ENCODE data around the gene COX19. TPM values are rescaled to one million over a fixed set of nuclear protein-coding genes. Genes with fewer than 3 reads are reported as not detected.

COX19 gene
- total RNA-seq, 1 donor from 2014 or later, result 12.9 TPM

DNA sequence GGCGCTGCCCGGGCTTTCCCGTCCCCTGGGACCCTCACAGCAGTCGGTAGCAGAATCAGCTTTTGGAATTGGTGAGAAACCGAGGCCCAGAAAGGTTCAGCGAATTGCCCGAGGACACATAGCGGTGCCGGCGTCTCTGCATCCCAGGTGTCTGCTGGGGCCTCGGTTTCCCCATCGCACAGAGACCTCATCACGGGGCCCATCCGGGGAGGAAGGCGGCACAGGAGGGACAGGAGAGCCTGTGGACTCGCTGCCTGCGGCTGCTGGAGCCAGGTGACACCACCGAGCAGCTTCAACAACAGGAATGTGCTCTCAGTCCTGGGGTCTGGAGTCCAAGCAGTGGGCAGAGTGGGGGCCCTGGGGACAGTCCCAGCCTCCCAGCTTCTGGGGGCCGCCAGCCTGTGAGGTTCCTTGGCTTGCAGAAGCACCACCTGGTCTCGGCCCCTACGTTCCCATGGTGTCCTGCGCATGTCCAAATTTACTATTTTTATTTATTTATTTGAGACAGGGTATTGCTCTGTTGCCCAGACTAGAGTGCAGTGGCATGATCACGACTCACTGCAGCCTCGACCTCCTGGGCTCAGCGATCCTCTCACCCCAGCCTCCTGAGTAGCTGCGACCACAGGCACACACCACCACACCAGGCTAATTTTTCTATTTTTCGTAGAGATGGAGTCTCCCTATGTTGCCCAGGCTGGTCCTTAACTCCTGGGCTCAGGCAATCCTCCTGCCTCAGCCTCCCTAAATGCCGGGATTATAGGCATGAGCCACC, 539 bp upstream of the COX19 start:
- H3K4me3 ChIP-seq, result peak overlapping the region; percentile 95
- TF ChIP-seq, protein P1, sequence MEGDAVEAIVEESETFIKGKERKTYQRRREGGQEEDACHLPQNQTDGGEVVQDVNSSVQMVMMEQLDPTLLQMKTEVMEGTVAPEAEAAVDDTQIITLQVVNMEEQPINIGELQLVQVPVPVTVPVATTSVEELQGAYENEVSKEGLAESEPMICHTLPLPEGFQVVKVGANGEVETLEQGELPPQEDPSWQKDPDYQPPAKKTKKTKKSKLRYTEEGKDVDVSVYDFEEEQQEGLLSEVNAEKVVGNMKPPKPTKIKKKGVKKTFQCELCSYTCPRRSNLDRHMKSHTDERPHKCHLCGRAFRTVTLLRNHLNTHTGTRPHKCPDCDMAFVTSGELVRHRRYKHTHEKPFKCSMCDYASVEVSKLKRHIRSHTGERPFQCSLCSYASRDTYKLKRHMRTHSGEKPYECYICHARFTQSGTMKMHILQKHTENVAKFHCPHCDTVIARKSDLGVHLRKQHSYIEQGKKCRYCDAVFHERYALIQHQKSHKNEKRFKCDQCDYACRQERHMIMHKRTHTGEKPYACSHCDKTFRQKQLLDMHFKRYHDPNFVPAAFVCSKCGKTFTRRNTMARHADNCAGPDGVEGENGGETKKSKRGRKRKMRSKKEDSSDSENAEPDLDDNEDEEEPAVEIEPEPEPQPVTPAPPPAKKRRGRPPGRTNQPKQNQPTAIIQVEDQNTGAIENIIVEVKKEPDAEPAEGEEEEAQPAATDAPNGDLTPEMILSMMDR (IDR thresholded peaks at IDR 0.05), result no peak

DNA sequence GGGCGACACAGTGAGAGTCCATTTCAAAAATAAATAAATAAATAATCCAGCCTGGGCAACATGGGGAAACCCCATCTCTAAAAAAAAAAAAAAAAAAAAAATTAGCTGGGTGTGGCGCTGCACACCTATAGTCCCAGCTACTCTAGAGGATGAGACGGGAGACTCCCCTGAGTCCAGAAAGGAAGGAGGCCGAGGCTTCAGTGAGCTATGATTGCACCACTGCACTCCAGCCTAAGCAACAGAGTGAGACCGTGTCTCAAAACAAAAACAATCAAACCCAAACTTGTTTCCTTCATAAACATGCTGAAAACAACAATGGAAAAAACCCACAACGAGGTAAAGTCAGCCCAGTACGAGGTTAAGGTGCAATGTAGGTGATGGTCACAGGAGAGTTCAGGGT, 1.2 kb downstream of the COX19 start:
- intact Hi-C loops (cut with DNase I), result no loop called here
- DNase-seq (no peak), ATAC-seq (no peak)
- H3K4me3 ChIP-seq, result peak overlapping the region; percentile 95
- H3K27ac ChIP-seq, result peak overlapping the region; percentile 98
- TF ChIP-seq, protein P1 (IDR thresholded peaks at IDR 0.05), result no peak
- peaks cover 47% of the 10 kb centered on the region for H3K36me3 ChIP-seq
- H3K4me1 ChIP-seq, result peaks cover 32% of the 10 kb centered on the region
- H3K9me3 ChIP-seq, result no peaks in the 10 kb centered on the region
- H3K27me3 ChIP-seq (ENCODE audit: low read depth), result no peaks in the 10 kb centered on the region

More for the DNA sequence above, 539 bp upstream of the COX19 start:
- Histone ChIP-seq H3K27ac (peak overlapping the region; percentile 98), H3K4me1 (peaks cover 32% of the 10 kb centered on the region), H3K27me3 (ENCODE audit: low read depth) (no peaks in the 10 kb centered on the region), H3K9me3 (no peaks in the 10 kb centered on the region), H3K36me3 (peaks cover 29% of the 10 kb centered on the region)
- no peak for DNase-seq
- ATAC-seq, result no peak
- intact Hi-C loops (cut with DNase I), result no loop called here

DNA sequence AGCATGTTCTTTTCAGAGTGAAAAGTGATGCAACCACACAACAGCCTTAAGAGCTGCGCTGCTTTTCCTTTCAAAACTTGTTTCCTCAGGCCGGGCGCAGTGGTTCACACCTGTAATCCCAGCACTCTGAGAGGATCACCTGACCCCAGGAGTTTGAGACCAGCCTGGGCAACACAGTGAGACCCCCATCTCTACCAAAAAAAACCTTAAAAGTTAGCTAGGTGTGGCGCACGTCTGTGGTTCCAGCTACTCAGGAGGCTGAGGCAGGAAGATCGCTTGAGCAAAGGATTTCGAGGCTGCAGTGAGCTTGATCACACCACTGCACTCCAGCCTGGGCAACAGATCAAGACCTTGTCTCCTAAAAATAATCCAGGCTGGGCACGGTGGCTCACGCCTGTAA, 2.0 kb downstream of the COX19 start:
- intact Hi-C loops (cut with DNase I), result no loop called here
- ATAC-seq, result no peak
- H3K9me3 ChIP-seq, result no peaks in the 10 kb centered on the region
- H3K27me3 ChIP-seq (ENCODE audit: low read depth), result no peaks in the 10 kb centered on the region
- TF ChIP-seq, protein P1 (IDR thresholded peaks at IDR 0.05), result no peak
- no peak for DNase-seq
- H3K4me1 ChIP-seq, result peaks cover 35% of the 10 kb centered on the region
- no peak overlapping the region for H3K4me3 ChIP-seq
- no peak overlapping the region for H3K27ac ChIP-seq
- peaks cover 55% of the 10 kb centered on the region for H3K36me3 ChIP-seq

DNA sequence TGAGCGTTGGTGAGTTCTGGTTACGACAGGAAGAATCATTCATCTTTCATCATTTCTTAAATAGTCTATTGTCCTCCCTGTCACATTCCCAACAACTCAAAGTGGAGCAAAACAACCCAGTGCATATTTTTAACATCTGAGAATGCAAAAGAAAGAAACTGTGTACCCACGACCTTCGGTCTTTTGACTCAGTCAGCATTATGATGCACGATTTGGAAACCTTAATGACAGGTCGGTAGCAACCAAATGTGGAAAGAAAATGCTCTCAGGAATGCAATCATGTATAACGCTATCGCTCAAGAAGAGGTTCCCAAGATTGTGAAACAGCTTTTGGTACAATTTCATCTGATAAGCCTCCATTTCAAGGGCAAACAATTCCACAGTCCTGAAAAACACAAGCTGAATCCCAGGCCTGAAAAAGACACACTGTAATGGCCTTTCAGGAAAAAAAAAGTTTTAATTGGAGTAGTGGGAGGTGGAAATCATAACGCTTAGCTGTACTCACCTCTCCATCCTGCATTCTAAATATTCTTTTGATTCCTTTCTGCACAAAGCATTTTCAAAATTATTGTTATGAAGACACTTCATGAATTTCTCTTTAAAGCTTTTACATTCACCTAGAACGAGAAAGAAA, 2.6 kb downstream of the COX19 start:
- TF ChIP-seq, protein P1 (IDR thresholded peaks at IDR 0.05), result no peak
- Histone ChIP-seq H3K9me3 (no peaks in the 10 kb centered on the region), H3K27me3 (ENCODE audit: low read depth) (no peaks in the 10 kb centered on the region), H3K27ac (no peak overlapping the region), H3K4me3 (no peak overlapping the region), H3K4me1 (peaks cover 36% of the 10 kb centered on the region), H3K36me3 (peaks cover 60% of the 10 kb centered on the region)
- intact Hi-C loops (cut with DNase I), result no loop called here
- DNase-seq, result no peak
- no peak for ATAC-seq

DNA sequence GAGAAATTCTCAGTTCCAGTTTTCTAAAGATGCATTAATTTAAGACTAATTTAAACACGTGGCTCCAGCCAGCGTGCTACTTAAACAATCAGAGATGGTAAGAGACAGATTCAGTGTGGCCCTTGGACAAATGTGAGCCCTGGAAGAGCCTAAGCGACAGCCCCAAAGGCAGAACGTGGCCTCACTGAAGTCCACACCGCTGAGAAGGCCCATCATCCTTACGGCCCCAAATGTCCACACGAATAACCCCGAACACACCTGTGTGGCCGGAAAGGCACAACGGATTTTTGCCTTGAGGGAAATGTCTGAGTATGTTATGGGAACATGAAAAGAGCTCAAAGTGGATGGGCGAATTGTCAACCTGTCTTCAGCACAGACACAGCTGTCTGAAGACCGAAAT, 3.2 kb downstream of the COX19 start:
- no peak for ATAC-seq
- peaks cover 67% of the 10 kb centered on the region for H3K36me3 ChIP-seq
- intact Hi-C loops (cut with DNase I), result no loop called here
- TF ChIP-seq, protein P1 (IDR thresholded peaks at IDR 0.05), result no peak
- H3K4me3 ChIP-seq, result no peak overlapping the region
- peaks cover 36% of the 10 kb centered on the region for H3K4me1 ChIP-seq
- no peak for DNase-seq
- no peaks in the 10 kb centered on the region for H3K27me3 ChIP-seq (ENCODE audit: low read depth)
- no peaks in the 10 kb centered on the region for H3K9me3 ChIP-seq
- no peak overlapping the region for H3K27ac ChIP-seq

Measured in lower lobe of right lung (tissue), 2 donors.